ENCODE results near the gene STXBP1.

Gene STXBP1

DNA sequence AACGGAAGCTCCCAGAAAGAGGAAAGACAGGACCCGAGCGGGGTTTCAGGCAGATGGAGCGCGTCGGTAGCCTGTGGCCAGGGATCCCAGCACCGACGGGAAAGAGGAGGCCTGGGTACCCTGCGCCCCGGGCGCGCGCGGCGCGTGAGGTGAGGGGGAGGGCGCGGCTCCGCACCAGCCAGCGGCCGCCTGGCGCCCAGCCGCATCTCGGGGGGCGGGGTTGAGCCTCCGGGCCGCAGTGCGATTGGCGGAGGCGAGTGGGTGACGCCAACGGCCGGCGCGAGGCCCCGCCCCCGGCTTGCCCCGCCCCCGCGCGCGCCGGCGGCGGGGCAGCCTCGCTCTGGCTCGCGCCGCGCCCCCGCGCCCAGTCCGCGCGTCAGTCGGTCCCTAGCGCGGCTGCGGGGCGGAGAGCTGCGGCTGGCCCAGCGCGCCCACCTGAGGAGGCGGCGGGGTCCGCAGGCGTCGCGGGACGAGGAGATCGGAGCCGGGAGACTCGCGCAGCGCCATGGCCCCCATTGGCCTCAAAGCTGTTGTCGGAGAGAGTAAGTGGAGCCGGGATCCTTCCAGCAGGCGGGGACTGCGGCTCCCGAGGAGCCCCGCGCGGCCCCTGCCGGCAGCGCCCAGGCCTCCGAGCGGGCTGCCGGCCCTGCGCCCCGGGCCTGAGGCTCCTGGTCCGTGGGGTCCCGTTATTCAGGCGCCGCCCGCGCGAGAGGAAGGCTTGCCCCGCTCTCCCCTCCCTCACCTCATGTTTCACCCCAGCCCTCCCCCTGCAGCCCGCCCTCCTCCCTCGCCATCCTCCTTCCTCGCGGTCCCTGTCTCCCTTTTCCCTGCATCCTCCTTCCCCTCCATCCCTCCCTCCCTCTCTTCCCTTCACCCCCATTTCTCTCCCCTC, at the start of gene STXBP1:
Gene STXBP1, plus strand, starts transcription at position 379 of the 892 bp plus-strand sequence. Its CDS starts 127 bp downstream, at position 506.
- H3K4me3 ChIP-seq (replicated peaks in 1 of 2; ENCODE audit: low read depth in 2 of 2, low read length in 2 of 2), result peak within 1 kb of the TSS; percentile 77 to 78
- TF ChIP-seq, protein P1, sequence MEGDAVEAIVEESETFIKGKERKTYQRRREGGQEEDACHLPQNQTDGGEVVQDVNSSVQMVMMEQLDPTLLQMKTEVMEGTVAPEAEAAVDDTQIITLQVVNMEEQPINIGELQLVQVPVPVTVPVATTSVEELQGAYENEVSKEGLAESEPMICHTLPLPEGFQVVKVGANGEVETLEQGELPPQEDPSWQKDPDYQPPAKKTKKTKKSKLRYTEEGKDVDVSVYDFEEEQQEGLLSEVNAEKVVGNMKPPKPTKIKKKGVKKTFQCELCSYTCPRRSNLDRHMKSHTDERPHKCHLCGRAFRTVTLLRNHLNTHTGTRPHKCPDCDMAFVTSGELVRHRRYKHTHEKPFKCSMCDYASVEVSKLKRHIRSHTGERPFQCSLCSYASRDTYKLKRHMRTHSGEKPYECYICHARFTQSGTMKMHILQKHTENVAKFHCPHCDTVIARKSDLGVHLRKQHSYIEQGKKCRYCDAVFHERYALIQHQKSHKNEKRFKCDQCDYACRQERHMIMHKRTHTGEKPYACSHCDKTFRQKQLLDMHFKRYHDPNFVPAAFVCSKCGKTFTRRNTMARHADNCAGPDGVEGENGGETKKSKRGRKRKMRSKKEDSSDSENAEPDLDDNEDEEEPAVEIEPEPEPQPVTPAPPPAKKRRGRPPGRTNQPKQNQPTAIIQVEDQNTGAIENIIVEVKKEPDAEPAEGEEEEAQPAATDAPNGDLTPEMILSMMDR (IDR thresholded peaks at IDR 0.05; ENCODE audit: low read depth, low read length), result no peak
- DNase-seq (ENCODE audit: low read depth in 2 of 2), result peak; percentile 71 to 88

DNA sequence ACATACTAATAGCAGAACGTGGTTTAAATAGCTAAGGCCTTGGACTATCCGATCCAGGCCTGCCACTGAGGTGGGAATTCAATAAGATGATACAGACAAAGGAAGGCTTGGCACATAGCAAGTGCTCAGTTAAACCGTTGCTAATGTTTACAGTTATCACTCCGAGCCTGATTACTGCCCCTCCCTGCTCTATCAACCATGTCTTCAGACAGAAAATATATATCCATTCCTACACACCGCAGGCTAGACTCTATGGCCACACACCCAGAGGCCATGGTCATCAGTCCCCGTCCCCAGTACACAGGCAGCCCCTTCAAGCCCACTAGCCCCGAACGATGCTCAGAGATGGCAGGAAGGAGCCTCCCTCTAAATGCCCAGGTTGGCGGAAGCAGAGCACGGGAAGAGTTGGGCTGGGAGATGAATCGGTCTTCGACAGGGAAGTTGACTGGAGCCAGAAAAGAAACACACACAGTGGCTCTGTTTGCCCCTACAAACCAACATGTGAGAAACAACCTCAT, 49.7 kb upstream of the STXBP1 start:
- H3K4me3 ChIP-seq (replicated peaks in 1 of 2; ENCODE audit: low read depth in 2 of 2, low read length in 2 of 2), result peak overlapping the region in 1 of 2 donors; percentile 27
- no peak for DNase-seq (ENCODE audit: low read depth in 2 of 2)
- TF ChIP-seq, protein P1 (IDR thresholded peaks at IDR 0.05; ENCODE audit: low read depth, low read length), result no peak

DNA sequence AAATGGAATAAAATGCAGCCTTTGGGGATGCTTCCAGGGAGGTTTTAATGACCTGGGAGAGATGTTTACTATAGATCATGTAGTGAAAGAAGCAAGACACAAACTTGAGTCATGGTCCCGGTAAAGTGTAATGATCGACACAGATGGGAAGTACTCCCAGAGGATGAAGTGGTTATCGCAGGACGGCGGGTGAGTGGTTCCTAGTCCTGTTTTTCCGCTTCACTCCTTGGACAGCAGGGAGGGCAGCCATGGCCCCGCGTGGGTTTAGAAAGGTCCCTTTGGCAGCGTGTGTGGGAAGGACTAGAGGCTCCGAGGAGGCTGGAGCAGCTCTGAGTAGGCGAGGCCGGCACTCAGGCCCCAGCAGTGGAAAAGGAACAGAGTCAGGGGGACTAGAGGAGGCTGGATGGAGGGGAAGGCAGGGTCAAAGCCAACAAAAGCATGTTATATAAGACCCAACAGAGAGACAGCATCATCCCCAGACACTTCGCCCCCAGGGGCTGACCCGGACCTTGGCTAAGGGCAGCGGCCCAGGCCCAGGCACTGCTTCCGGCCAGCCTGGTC, 49.2 kb upstream of the STXBP1 start:
- TF ChIP-seq, protein P1 (IDR thresholded peaks at IDR 0.05; ENCODE audit: low read depth, low read length), result peak; percentile 22
- peak overlapping the region in 1 of 2 donors; percentile 41 for H3K4me3 ChIP-seq (replicated peaks in 1 of 2; ENCODE audit: low read depth in 2 of 2, low read length in 2 of 2)
- peak; percentile 73 to 76 for DNase-seq (ENCODE audit: low read depth in 2 of 2)

DNA sequence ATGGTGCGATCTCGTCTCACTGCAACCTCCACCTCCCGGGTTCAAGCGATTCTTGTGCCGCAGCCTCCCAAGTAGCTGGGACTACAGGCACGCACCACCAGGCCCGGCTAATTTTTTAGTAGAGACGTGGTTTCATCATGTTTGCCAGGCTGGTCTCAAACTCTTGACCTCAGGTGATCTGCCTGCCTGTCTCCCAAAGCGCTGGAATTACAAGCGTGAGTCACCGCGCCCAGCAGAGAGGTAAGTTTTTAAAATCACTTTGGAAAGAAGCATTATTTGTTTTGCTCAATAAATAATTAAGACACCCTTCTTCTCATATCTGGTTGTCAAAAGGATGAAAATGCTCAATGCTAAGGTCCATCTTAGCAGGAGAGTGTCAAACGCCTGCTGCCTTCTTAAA, 48.5 kb upstream of the STXBP1 start:
- TF ChIP-seq, protein P1 (IDR thresholded peaks at IDR 0.05; ENCODE audit: low read depth, low read length), result no peak
- peak overlapping the region in 1 of 2 donors; percentile 41 for H3K4me3 ChIP-seq (replicated peaks in 1 of 2; ENCODE audit: low read depth in 2 of 2, low read length in 2 of 2)
- no peak for DNase-seq (ENCODE audit: low read depth in 2 of 2)

DNA sequence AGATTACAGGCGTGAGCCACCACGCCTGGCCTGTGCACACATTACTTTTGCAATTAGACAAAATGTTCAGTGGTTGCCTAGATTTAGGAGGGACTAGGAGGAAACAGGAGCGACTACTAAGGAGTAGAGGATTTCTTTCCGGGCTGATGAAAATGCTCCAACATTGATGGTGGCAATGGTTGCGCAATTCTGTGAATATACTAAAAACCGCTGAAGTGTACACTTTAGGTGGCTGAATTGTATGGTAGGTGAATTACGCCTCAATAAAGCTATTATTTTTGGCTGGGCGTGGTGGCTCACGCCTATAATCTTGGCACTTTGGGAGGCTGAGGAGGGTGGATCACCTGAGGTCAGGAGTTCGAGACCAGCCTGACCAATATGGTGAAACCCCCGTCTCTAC, 46.8 kb upstream of the STXBP1 start:
- TF ChIP-seq, protein P1 (IDR thresholded peaks at IDR 0.05; ENCODE audit: low read depth, low read length), result no peak
- H3K4me3 ChIP-seq (replicated peaks in 1 of 2; ENCODE audit: low read depth in 2 of 2, low read length in 2 of 2), result no peak overlapping the region
- DNase-seq (ENCODE audit: low read depth in 2 of 2), result no peak

DNA sequence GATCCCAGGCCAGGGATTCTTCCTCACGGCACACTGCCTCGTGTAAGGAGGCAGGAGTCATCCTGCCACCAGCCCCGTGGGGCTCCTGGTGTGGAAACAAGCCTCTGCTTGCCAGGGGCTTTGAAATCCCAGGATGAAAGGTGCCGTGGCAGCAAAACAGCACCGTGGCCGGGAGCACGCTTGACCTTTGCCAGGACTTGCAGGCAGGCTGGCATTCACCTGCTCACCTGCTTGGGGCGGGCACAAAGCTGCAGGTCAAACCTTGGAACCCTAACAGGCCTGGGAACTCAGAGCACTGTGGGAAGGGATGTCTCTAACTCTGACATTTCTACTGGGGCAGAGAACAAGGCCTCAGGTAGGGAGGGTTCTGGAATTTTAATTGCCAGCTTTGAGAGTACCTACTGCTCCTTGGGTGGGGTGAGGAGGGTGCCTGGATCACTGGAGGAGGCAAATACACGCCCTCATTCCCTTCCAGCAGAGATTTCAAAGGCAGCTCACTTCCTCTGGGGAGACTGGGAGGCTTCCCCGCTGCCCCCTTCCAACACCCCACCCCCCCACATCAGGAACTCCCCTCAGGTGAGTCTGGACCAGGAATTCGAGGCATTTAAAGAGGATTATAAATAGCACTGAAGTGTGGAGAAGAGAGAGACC, 45.6 kb upstream of the STXBP1 start:
- TF ChIP-seq, protein P1 (IDR thresholded peaks at IDR 0.05; ENCODE audit: low read depth, low read length), result no peak
- no peak for DNase-seq (ENCODE audit: low read depth in 2 of 2)
- H3K4me3 ChIP-seq (replicated peaks in 1 of 2; ENCODE audit: low read depth in 2 of 2, low read length in 2 of 2), result peak overlapping the region; percentile 93 to 94

Data from cardiac fibroblast (primary cell).